Endothelial cell of umbilical vein (primary cell): ENCODE results near the gene LGALS12. TPM values are rescaled to one million over a fixed set of nuclear protein-coding genes. Genes with fewer than 3 reads are reported as not detected.

ENCODE experiments used
- BruUV-seq: library from RNA; stranded (reverse); fragments of 400-500 nt; replicated peaks from 2 replicates; lab custom pipeline; 2021; lab: Mats Ljungman, UMichigan
- CTCF ChIA-PET: fragments of 300-600, 350-600 bp; sonication (Branson Sonifier 250); formaldehyde crosslinking; loops from one replicate; lab custom pipeline; 2021; ENCODE audit warnings: antibody characterized with exemption, inconsistent platforms; lab: Charles Lee
- POLR2A ChIA-PET: fragments of 300-600, 350-600 bp; sonication (Branson Sonifier 250); formaldehyde crosslinking; loops from one replicate; lab custom pipeline; 2021; ENCODE audit warnings: antibody characterized with exemption, inconsistent platforms; lab: Charles Lee
- DNase-seq: peaks from one replicate; pipeline ENCODE4 v3.0.0-alpha.2; 2011; ENCODE audit warnings: low read depth, low spot score
- FAIRE-seq: peaks from 2 replicates; lab custom pipeline; 2011; peaks lifted over from hg19 to GRCh38; lab: Jason Lieb, UNC
- H2AFZ ChIP-seq: 2 replicates; pipeline ENCODE4 v1.6.0; 2012; ENCODE audit warnings: low read depth, low read length, control low read depth, inconsistent platforms
- H3K27ac ChIP-seq: 2 replicates; pipeline ENCODE4 v1.5.1; 2011; ENCODE audit warnings: low read depth, mild to moderate bottlenecking, control low read depth, low read length, moderate library complexity; ENCODE audit not compliant: insufficient read depth
- H3K27me3 ChIP-seq, 2 experiments: 2 replicates each; pipeline versions ENCODE4 v1.6.0 to v1.6.1; 2011; ENCODE audit warnings: low read length in 2 of 2, mixed read lengths in 1 of 2; ENCODE audit not compliant: control insufficient read depth in 2 of 2, insufficient read depth in 2 of 2
- H3K36me3 ChIP-seq, 2 experiments: 2 replicates in 1 of 2; 3 replicates in 1 of 2; pipeline ENCODE4 v1.5.1; 2011; ENCODE audit warnings: low read length in 2 of 2, mild to moderate bottlenecking in 1 of 2, moderate library complexity in 1 of 2; ENCODE audit not compliant: control insufficient read depth in 2 of 2, insufficient read depth in 2 of 2; ENCODE audit errors: extremely low read depth in 1 of 2
- H3K4me1 ChIP-seq: 3 replicates; pipeline ENCODE4 v1.5.1; 2011; ENCODE audit warnings: mild to moderate bottlenecking, low read length; ENCODE audit not compliant: control insufficient read depth, insufficient read depth; ENCODE audit errors: extremely low read depth
- H3K4me2 ChIP-seq: 2 replicates; pipeline ENCODE4 v1.6.1; 2011; ENCODE audit warnings: low read length, control low read depth, mixed read lengths; ENCODE audit not compliant: insufficient read depth
- H3K4me3 ChIP-seq, 3 experiments: fragments of 200-600 bp in 1 of 3; sonication (generic), shearing (Covaris generic) in 1 of 3; replicated peaks in 1 of 3; 2 replicates each; pipeline ENCODE4 v1.5.1; 2011 to 2016; ENCODE audit warnings: control low read depth in 3 of 3, low read length in 3 of 3, mild to moderate bottlenecking in 2 of 3, inconsistent platforms in 1 of 3, low read depth in 1 of 3, moderate library complexity in 1 of 3; ENCODE audit not compliant: insufficient read depth in 1 of 3
- H3K79me2 ChIP-seq: 2 replicates; pipeline ENCODE4 v1.6.0; 2012; ENCODE audit warnings: low read length, inconsistent platforms; ENCODE audit not compliant: control insufficient read depth, insufficient read depth
- H3K9ac ChIP-seq: replicated peaks from 2 replicates; pipeline ENCODE3; 2011; ENCODE audit warnings: low read length, control low read depth; ENCODE audit not compliant: insufficient read depth; ENCODE audit errors: extremely low read depth
- H3K9me1 ChIP-seq: replicated peaks from 3 replicates; pipeline ENCODE4 v1.6.0; 2011; ENCODE audit warnings: mild to moderate bottlenecking, low read length; ENCODE audit not compliant: control insufficient read depth, insufficient read depth; ENCODE audit errors: extremely low read depth
- H3K9me3 ChIP-seq: replicated peaks from 2 replicates; pipeline ENCODE4 v1.5.1; 2012; ENCODE audit warnings: low read length, inconsistent platforms; ENCODE audit not compliant: control insufficient read depth, insufficient read depth
- H4K20me1 ChIP-seq: replicated peaks from 2 replicates; pipeline ENCODE3; 2011; ENCODE audit warnings: mild to moderate bottlenecking, low read length; ENCODE audit not compliant: control insufficient read depth, insufficient read depth; ENCODE audit errors: extremely low read depth
- CTCF ChIP-seq, 2 donors: IDR thresholded peaks; 1 replicate in 1 of 2; 2 replicates in 1 of 2; pipeline ENCODE4 v1.5.1; 2011; ENCODE audit warnings: low read length in 2 of 2, mild to moderate bottlenecking in 2 of 2, moderate library complexity in 2 of 2, control low read depth in 1 of 2, inconsistent platforms in 1 of 2, low read depth in 1 of 2; ENCODE audit not compliant: insufficient read depth in 1 of 2; ENCODE audit errors: extremely low read depth in 1 of 2
- EZH2 ChIP-seq: IDR thresholded peaks from 2 replicates; pipeline ENCODE4 v1.6.1; 2012; ENCODE audit warnings: borderline replicate concordance, low read depth, mild to moderate bottlenecking, moderate library complexity, low read length, inconsistent platforms; ENCODE audit not compliant: severe bottlenecking
- FOS ChIP-seq: IDR thresholded peaks from 2 replicates; pipeline ENCODE4 v1.6.1; 2011; ENCODE audit warnings: mild to moderate bottlenecking, low read length, moderate library complexity, borderline replicate concordance; ENCODE audit not compliant: insufficient read depth
- GATA2 ChIP-seq: IDR thresholded peaks from 2 replicates; pipeline ENCODE4 v1.7.0; 2011; ENCODE audit warnings: low read depth, mild to moderate bottlenecking, moderate library complexity, mixed read lengths, low read length; ENCODE audit not compliant: insufficient read length, insufficient read depth
- JUN ChIP-seq: IDR thresholded peaks from 2 replicates; pipeline ENCODE4 v1.6.1; 2011; ENCODE audit warnings: borderline replicate concordance, low read depth; ENCODE audit not compliant: insufficient read length, insufficient read depth
- MAX ChIP-seq: IDR thresholded peaks from 2 replicates; pipeline ENCODE4 v1.6.1; 2011; ENCODE audit not compliant: insufficient read depth, insufficient read length
- MYC ChIP-seq: IDR thresholded peaks from one replicate; pipeline ENCODE4 v1.6.1; 2011; ENCODE audit warnings: mild to moderate bottlenecking, low read depth, low read length
- POLR2A ChIP-seq: IDR thresholded peaks from 2 replicates; pipeline ENCODE4 v1.6.1; 2012; ENCODE audit warnings: low read depth, mild to moderate bottlenecking, control low read depth, low read length
- POLR2AphosphoS5 ChIP-seq: IDR thresholded peaks from 2 replicates; pipeline ENCODE4 v1.6.1; 2012; ENCODE audit warnings: low read depth, mild to moderate bottlenecking, control low read depth, low read length, moderate library complexity; ENCODE audit not compliant: insufficient read depth
- dilution Hi-C: fragments of 300-500 bp; cut with MboI; formaldehyde crosslinking; loops from one replicate; pipeline ENCODE4 v1.15.0; 2019; ENCODE audit warnings: low sequenced_read_pairs; ENCODE audit not compliant: extremely low pct_ligation_motif_present
- intact Hi-C: fragments of 100-400 bp; cut with micrococcal nuclease; formaldehyde crosslinking; loops from one replicate; pipeline ENCODE4 v1.10.0; 2022
- polyA plus RNA-seq, 4 experiments: library from polyadenylated mRNA; depleted of rRNA in 3 of 4; stranded (reverse) in 3 of 4; unstranded in 1 of 4; fragments of >200 nt; gene quantifications; 2 replicates each; pipeline versions ENCODE4 v1.2.1 to v1.2.3, GENCODE V29; 2011 to 2012; ENCODE audit warnings: missing spikeins in 1 of 4
- total RNA-seq: library from RNA; stranded (reverse); gene quantifications from 2 replicates; pipeline ENCODE4 v1.2.3, GENCODE V29; 2021

The LGALS12 gene
- total and polyA plus RNA-seq, 2 donors (not counting 3 experiments of a cell fraction or from before 2014, with no cell fraction given) = not detected

GRCh38 chr11:63553759-63554158, 47.9 kb downstream of the LGALS12 start:
- no peaks in the 10 kb centered on the region for H4K20me1 ChIP-seq
- TF ChIP-seq MAX (no peak), EZH2 (no peak), CTCF (IDR thresholded peaks at IDR 0.05; ENCODE audit: extremely low read depth in 1 of 2, insufficient read depth in 1 of 2, low read depth in 1 of 2, low read length in 2 of 2) (no peak), GATA2 (no peak), POLR2AphosphoS5 (no peak), POLR2A (no peak)
- DNase-seq (no peak), FAIRE-seq (no peak)
- ChIA-PET POLR2A (no interaction called here), CTCF (no interaction called here)
- H3K9me3 ChIP-seq = no peaks in the 10 kb centered on the region
- no peaks in the 10 kb centered on the region for H3K9me1 ChIP-seq
- intact Hi-C loops = no loop called here
- H3K36me3 ChIP-seq = no peaks in the 10 kb centered on the region
- dilution Hi-C loops = no loop called here
- no peak overlapping the region for H3K4me2 ChIP-seq
- H3K79me2 ChIP-seq = no peaks in the 10 kb centered on the region
- H2AFZ ChIP-seq = peak overlapping the region; percentile 40
- H3K9ac ChIP-seq = no peak overlapping the region
- no peak overlapping the region for H3K4me3 ChIP-seq
- H3K27me3 ChIP-seq = no peaks in the 10 kb centered on the region
- no TSS peak for BruUV-seq
- no peak overlapping the region for H3K27ac ChIP-seq
- no peaks in the 10 kb centered on the region for H3K4me1 ChIP-seq

GRCh38 chr11:63554877-63555223, 49.0 kb downstream of the LGALS12 start:
- Histone ChIP-seq H3K9ac (no peak overlapping the region), H3K79me2 (no peaks in the 10 kb centered on the region), H3K4me3 (no peak overlapping the region), H3K4me2 (no peak overlapping the region), H3K9me3 (no peaks in the 10 kb centered on the region), H2AFZ (no peak overlapping the region), H3K36me3 (no peaks in the 10 kb centered on the region), H3K4me1 (no peaks in the 10 kb centered on the region), H3K9me1 (no peaks in the 10 kb centered on the region), H3K27me3 (no peaks in the 10 kb centered on the region), H3K27ac (no peak overlapping the region), H4K20me1 (no peaks in the 10 kb centered on the region)
- intact Hi-C loops = no loop called here
- dilution Hi-C loops = no loop called here
- BruUV-seq = no TSS peak
- no peak for FAIRE-seq
- no peak for TF ChIP-seq JUN
- TF ChIP-seq FOS = no peak
- TF ChIP-seq MAX = no peak
- TF ChIP-seq POLR2A = no peak
- no peak for TF ChIP-seq MYC
- TF ChIP-seq EZH2 = no peak
- TF ChIP-seq GATA2 = no peak
- TF ChIP-seq POLR2AphosphoS5 = no peak
- no peak for DNase-seq
- POLR2A ChIA-PET = no interaction called here
- CTCF ChIA-PET = interaction anchor here (0.7 kb wide), 1 partner anchor 11 kb away, joined by 3 read pairs; no protein-coding TSS in a partner anchor
